Skeletal muscle cell (primary cell): ENCODE measurements around the gene ROBO3.

ENCODE experiments used
- DNase-seq: peaks from one replicate; pipeline ENCODE4 v3.0.0-alpha.2; 2010; ENCODE audit warnings: low read depth
- H3K4me3 ChIP-seq: 2 replicates; pipeline ENCODE4 v1.5.1; 2011; ENCODE audit warnings: low read depth, mild to moderate bottlenecking, control low read depth, low read length, moderate library complexity

Gene ROBO3

GRCh38 chr11:124886978-124887666, 21.9 kb downstream of the ROBO3 start:
- no peak overlapping the region for H3K4me3 ChIP-seq
- DNase-seq = no peak

GRCh38 chr11:124887667-124888013, 22.4 kb downstream of the ROBO3 start:
- H3K4me3 ChIP-seq = no peak overlapping the region
- no peak for DNase-seq

GRCh38 chr11:124889191-124890091, 24.2 kb downstream of the ROBO3 start:
- no peak for DNase-seq
- no peak overlapping the region for H3K4me3 ChIP-seq

GRCh38 chr11:124890151-124890550, 24.9 kb downstream of the ROBO3 start:
- DNase-seq = no peak
- no peak overlapping the region for H3K4me3 ChIP-seq

- DNase-seq = no peak
- H3K4me3 ChIP-seq = no peak overlapping the region
These were observed 25.6 kb downstream of the ROBO3 start for GRCh38 chr11:124890683-124891372.

- no peak overlapping the region for H3K4me3 ChIP-seq
- DNase-seq = no peak
These were observed 26.2 kb downstream of the ROBO3 start for GRCh38 chr11:124891373-124891861.

- no peak for DNase-seq
- no peak overlapping the region for H3K4me3 ChIP-seq
These were observed 26.9 kb downstream of the ROBO3 start for GRCh38 chr11:124892146-124892545.

GRCh38 chr11:124892750-124893454, 27.7 kb downstream of the ROBO3 start:
- DNase-seq = no peak
- no peak overlapping the region for H3K4me3 ChIP-seq

GRCh38 chr11:124893781-124894401, 28.7 kb downstream of the ROBO3 start:
- no peak for DNase-seq
- H3K4me3 ChIP-seq = no peak overlapping the region

GRCh38 chr11:124894606-124895430, 29.6 kb downstream of the ROBO3 start:
- no peak for DNase-seq
- no peak overlapping the region for H3K4me3 ChIP-seq

GRCh38 chr11:124895471-124895971, 30.3 kb downstream of the ROBO3 start:
- no peak overlapping the region for H3K4me3 ChIP-seq
- DNase-seq = no peak

- H3K4me3 ChIP-seq = no peak overlapping the region
- no peak for DNase-seq
These were observed 31.0 kb downstream of the ROBO3 start for GRCh38 chr11:124896071-124896750.

GRCh38 chr11:124896821-124897391, 31.7 kb downstream of the ROBO3 start:
- no peak overlapping the region for H3K4me3 ChIP-seq
- no peak for DNase-seq

- no peak for DNase-seq
- no peak within 1 kb of the TSS for H3K4me3 ChIP-seq
These were observed 32.5 kb downstream of the ROBO3 start, which contains the start of gene ROBO4 for GRCh38 chr11:124897674-124898262. Gene ROBO4 (minus strand): TSS chr11:124897865. CDS start chr11:124897795, 70 bp downstream.

- DNase-seq = peak; percentile 75
- H3K4me3 ChIP-seq = no peak overlapping the region
These were observed 33.0 kb downstream of the ROBO3 start for GRCh38 chr11:124898263-124898680.

- peak; percentile 44 for DNase-seq
- no peak overlapping the region for H3K4me3 ChIP-seq
These were observed 33.5 kb downstream of the ROBO3 start for GRCh38 chr11:124898711-124899110.
